K562 (cell line): ENCODE measurements around the gene WDR86. TPM values are rescaled to one million over a fixed set of nuclear protein-coding genes. Genes with fewer than 3 reads are reported as not detected.

ENCODE experiments used
- ZNF407 ChIP-seq: fragments of 450-650 bp; IDR thresholded peaks from 2 replicates; pipeline ENCODE4 v1.6.1; 2016; ENCODE audit warnings: low read depth
- polyA plus RNA-seq, 8 experiments: library from polyadenylated mRNA; depleted of rRNA in 4 of 8; stranded (reverse) in 5 of 8; unstranded in 3 of 8; fragments of >200 nt; fragmentation: Nextera tagmentation in 2 of 8; fragmentation: Illumina TruSeq in 1 of 8; extraction: Ambion mirVana in 2 of 8; extraction: Trizol in 1 of 8; gene quantifications; 2 replicates each; pipeline versions ENCODE4 v1.2.1 to v1.2.3, GENCODE V29; 2011 to 2014; ENCODE audit warnings: inconsistent platforms in 1 of 8, missing spikeins in 1 of 8
- total RNA-seq, 7 experiments: library from RNA; depleted of rRNA in 6 of 7; stranded (reverse); fragments of >200 nt in 6 of 7; fragmentation: Illumina TruSeq in 2 of 7; extraction: Trizol in 2 of 7; gene quantifications; 2 replicates each; pipeline versions ENCODE4 v1.2.1 to v1.2.3, GENCODE V29; 2011 to 2021; ENCODE audit warnings: low replicate concordance in 1 of 7

WDR86 gene
- total and polyA plus RNA-seq, 9 of the 15 experiments (the other 6 are each of a cell fraction or from before 2014, with no cell fraction given) = 0.24 TPM; not detected in 8

GRCh38 chr7:151361193-151361959 is 48.5 kb downstream of the WDR86 start (continued):
- TF ChIP-seq ZNF407 = no peak
- TF ChIP-seq, all 486 proteins: peak for 0
